Stimulated activated CD4-positive, alpha-beta T cell treated with anti-CD3 and anti-CD28 coated beads, Interleukin-4, amount 100 ng/mL, for 1 hour (primary cell): Measurements from ENCODE around the gene KCNE4.
"Not testable (repeated sequence)": the region's sequence is repeated elsewhere in the genome, so short reads cannot be mapped to it uniquely, and the experiment has no call there.

Experiments used
- DNase-seq: peaks from one replicate; pipeline ENCODE4 v3.0.0-alpha.2; 2020

KCNE4 gene

DNA sequence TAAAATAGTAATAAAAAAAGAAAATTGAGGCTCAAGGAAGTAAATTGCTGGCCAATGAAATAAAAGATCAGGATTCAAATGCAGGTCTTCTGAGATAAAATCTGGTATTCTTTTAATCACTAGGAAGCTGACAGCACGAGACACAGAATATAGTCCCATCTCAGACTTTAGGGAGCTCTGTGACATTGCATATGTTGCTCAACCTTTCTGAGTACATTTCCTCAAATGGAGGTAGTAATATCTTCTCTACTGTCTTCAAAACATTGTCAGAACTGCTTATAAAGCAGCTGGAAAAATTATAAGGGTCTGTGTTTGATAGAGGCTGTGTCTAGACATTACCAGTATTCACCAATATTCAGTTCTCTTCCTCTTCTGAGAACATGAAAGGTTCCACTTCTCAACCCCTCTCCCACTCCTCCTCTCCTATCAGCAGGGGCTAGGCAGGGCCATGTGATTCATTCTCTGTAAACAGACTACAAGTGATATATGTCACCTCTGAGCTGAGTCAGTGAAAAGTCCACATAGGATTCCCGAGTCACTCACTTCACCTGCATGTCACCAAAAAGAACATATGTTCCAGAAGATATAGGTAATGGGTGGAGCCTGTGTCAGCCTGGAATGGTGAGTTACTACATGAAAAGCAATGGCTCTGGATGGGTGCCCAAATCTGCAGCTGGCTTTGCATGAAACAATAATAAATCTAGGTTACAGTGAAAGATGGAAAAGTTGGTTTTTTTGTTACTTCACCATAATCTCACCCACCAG is 7.1 kb downstream of the KCNE4 start:
- DNase-seq: no peak

DNA sequence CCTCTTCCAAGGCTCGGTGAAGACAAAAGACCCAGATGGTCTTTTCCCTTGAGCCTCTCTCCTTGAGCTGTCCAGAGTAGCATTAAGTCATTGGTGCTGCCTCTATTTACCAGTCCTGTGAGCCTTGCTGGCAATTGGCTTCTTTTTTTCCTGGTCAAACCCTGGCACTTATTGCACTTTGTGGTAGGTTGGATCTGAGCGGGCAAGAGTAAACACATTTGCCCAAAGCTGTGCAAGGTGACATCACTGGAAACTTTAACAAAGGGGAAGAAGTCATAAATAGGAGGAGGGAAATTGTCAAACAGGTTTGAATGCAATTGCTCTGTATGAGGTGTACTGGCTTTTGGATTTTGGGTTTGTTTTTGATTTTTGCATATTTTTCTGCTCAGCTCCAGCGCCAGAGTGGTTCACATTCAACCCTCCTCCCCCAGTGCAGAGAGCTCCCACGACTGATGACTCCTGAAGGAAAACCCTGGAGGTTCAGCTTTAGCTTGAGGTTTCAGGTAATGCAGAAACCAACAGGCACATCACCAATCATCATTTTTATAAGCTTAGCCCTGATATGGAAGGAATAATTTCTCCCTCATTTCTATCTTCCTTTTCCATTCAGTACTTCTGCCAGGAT is 8.3 kb downstream of the KCNE4 start:
- DNase-seq: no peak

DNA sequence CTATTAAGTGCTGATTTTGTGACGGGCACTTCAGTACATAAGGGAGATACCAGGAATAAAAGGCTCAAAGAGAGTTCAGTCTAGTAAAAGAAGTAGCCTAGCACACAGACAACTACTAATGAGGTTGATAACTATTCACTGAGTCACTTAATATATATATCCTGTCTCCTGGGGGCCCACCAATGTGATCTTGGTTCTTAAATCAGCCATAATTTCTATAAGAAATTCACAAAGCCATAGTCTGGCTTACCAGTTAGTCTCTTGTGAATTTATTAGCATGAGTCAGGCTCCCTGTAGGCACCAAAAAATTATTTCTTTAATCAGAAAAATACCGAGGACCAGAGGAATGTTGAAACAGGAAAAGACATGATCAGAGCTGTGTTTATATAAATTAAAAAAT is 10.4 kb downstream of the KCNE4 start:
- no peak for DNase-seq

DNA sequence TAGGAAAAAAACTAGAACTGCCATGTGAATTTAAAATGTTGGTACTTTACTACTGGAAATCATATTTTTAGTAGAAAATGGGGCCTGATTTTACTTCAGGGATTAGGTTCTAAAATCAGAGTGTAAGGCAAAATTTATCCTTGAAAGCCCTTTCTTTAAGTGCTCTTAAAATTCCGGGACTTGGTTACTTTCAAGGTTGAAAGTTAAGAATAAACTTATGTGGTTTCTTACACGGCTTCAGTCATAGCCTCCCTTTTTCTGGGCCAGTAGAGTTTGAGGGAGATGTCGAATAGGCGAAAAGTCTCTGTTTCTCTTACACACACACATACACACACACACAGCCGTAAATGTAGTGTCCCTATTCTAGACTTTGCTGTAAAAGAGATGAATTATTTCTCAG is 13.1 kb downstream of the KCNE4 start:
- DNase-seq: no peak

DNA sequence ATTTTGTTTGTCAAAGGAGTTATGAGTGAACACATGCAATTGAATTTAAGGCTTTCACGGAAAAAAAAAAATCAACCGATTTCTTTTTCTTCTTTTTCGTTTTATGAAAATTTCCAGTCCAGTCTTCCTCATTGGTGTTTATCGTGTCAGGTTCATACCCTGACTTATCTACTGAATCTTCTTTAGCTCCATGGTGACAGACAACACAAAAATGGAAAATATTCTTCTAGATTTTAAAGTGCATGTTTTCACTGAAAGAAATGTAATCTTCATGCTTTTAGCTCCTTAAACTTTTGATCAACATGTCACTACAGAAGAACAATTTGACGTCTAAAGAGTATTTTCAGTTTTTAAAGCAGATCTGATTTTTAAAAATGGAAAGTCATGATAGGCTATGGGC is 14.7 kb downstream of the KCNE4 start:
- no peak for DNase-seq

DNA sequence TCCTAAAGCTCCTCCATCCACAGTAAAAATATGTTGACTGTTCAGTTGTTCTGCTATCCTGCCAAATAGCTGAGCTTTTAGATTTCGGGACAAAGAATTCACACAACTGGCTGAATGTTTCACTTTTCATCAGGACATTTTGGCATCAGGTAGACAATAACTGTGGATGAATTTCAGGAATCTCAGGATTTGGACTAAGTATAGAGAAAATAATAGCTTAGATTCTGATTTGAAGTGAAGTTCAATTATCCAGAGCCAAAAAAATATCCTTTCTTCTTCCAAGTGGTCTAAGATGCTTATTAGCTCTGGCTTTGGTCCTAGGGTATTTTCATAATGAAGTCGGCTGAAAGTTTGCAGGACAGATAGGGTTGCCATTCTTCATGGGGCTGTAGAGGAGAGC is 16.1 kb downstream of the KCNE4 start:
- DNase-seq: no peak

DNA sequence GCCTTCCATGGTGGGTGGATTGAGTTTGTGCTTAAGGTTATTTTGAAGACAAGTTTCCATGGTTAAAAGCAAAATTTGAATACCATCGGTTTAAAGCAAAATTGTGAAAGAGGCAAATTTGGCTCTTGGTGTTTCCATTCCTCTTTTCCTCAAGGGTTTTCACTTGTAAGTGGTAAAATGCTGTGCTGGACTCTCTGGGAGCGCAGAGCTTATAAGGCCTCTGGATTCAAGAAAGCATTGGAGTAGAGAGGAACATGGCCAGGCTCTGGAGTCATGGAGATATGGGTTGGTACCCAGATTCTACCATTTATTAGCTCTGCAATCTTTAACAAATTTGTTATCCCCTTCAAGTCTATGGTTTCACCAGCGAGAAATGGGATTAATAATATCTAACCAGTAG is 17.5 kb downstream of the KCNE4 start:
- DNase-seq: no peak

DNA sequence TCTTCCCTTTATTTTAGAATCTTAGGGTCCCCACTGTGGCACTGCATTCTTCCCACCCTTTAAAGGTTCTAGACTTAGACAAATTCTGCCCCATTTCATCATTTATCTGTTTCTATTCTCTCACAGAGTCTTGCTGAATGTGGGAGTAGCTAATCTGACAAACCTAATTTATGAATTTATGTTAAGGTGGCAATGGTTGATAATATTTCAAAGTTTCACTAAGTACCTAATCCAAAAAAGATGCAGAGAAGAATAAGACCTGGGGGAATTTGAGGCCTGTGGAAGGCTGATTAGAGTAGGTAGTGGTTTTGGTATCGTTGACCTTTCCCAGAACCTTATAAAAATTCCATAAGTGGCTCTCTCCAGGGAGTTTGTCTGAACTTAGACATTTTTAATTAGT is 18.0 kb downstream of the KCNE4 start:
- no peak for DNase-seq

DNA sequence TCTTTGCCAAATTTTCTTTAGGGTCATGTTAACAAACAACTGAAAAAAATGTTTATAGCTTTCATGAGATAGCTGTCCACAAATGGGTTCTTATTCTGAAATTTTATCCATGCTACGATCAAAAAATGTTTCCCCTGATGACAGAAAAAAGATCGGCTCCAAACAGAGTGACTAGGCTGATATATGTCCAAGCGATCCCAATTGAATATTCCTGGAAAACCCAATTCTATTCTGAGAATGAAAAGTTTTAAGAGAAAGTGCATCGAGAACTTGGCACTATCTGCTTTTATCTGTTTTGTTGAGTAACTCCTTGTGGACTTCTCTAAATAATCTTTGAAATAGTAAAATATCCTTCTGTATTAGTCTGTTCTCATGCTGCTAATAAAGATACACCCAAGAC is 19.1 kb downstream of the KCNE4 start:
- DNase-seq: no peak

DNA sequence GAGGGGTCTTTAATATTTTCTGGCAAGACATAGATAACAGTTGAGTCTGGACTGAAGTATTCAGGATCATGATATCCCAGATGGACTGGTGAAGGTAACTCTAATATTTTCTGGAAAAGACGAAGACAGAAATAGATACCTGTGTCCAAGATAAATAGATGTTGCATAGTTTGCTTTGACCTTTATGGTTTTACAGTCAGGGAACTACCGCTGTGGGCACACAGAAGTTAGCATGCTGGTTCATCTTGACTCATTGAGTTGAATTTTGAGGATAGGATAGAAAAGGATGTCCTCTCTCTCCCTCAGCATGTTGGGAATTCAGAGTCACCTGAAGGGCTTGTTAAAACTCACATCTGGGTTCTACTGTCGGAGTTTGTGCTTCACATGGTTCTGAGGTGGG is 20.8 kb downstream of the KCNE4 start:
- DNase-seq: no peak

DNA sequence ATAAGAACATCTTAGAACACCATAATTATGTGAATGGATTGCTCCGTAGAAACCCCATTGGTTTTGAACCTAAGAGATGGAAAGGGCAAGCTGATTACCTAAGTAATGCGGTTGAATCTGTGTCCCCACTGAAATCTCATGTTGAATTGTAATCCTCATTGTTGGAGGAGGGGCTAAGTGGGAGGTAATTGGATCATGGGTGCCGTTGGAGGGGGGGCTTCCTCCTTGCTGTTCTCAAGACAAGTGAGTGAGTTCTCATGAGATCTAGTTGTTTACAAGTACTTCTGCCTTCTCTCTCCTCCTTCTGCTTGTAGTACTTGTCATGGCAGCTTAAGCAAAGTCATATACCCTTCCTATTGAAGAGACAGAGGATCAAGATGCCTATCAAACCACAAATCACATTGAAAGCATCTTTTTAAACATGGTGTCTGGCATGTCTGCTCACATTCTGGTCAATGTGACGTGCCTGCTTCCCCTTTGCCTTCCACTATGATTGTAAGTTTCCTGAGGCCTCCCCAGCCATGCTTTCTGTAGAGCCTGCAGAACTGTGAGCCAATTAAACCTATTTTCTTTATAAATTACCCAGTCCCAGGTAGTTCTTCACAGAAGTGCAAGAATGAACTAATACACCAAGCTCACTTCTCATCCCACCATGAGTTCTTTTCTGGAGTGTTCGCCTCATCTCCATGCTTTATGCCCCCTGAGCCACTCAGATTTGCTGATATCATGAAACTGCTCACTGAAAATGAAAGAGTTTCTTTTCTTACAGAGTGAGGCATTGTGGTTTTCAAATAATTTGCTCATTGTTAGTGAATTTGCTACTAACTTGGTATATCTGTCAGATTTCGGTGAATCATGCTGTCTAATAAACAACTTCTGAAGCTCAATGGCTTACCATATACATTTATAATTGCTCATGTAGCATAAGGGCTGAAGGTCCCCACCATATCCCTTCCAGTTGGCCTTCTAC is 23.6 kb downstream of the KCNE4 start:
- DNase-seq: no peak

DNA sequence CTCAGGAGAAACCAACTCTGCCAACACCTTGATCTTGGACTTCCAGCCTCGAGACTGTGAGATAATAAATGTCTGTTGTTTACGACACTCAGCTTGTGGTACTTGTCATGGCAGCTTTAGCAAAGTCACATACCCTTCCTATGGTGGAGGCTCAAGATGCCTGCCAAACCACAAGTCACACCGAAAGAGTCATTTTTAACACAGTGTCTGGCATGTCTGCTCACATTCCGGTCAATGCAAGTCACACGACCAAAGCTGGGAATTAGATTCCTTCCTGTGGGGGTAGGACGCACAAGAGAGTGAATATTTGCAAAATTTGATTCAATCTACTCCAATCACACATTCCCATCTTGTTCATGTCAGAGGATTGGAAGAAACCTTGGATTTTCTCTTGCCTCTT is 24.6 kb downstream of the KCNE4 start:
- no peak for DNase-seq

DNA sequence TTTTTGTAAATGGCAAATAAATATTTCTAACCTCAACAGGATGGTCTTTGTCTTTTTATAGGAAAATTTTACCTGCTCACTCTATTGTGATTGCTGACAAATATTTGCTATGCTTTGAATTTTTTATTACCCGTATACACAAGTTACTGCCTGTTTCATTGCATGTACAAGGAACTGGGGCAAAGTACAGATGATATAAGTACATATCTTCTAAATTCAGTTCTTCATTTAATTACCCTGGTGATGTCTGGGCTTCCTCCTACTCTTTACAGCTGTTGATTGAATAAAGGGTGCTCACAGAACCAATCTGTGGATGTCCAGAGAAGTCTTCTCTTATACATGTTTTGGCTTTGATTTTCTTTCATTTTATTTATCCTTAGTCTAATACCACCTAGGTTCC is 26.5 kb downstream of the KCNE4 start:
- no peak for DNase-seq

DNA sequence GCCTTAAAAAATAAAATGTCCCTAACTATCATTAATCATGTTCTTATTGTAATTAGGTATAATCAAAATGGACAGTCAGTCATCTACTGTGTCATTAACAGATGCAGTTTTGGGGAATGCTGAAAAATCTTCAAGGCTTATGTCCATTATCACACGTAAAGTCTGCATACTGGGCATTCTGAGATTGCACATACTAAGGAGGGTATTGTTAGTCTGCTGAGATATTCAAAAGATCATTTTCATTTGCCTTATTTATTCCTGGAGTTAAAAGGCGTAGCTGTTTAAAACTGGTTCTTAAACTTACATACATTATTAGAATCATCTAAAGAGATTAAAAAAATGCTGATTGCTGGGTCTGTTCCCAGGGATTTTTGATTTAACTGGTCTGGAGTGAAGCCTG is 27.4 kb downstream of the KCNE4 start:
- DNase-seq: no peak

DNA sequence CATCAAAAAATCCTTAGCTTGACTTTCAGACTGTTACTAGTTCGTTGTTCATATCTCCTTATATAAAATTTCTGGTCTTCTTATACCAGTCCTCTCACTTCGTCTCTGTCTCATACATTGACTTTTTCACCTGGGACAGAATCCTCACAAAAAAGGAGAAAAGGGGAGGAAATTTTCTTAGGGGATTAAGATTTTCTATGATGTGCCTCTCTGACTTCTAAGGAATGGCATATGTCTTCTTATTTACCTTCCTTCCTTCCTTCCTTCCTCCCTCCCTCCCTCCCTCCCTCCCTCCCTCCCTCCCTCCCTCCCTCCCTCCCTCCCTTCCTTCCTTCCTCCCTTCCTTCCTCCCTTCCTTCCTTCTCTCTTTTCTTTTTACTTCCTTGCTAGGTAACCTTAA is 27.9 kb downstream of the KCNE4 start:
- DNase-seq: no peak

DNA sequence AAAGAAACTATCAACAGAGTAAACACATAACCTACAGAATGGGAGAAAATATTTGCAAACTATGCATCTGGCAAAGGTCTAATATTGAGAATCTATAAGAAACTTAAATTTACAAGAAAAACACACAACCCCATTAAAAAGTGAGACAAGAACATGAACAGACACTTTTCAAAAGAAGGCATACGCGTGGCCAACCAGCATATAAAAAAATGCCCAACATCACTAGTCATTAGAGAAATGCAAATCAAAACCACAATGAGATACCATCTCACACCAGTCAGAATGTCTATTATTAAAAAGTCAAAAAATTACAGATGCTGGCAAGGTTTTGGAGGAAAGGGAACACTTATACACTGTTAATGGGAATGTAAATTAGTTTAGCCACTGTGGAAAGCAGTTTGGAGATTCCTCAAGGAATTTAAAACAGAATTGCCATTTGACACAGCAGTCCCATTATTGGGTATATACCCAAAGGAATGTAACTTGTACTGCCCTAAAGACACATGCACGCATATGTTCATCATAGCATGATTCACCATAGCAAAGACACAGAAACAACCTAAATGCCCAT is 28.9 kb downstream of the KCNE4 start:
- not testable (repeated sequence) for DNase-seq

DNA sequence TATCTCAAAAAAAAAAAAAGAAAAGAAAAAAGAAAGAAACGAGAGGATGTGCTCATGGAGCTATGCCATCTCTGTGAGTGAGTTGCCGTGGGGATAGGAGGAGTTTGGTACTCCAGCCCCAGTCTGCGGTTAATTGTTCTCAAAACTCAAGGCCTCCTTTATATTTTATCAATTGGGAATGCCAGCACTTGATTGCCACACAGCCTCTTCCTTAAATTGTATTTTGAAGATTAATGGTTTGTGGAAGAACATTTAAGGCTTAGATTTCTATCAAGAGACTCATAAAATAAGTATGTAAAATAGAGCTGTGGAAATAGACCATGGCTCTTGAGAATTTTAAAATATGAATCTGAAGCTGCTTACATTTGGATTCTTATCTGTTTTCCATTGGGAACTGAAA is 29.8 kb downstream of the KCNE4 start:
- DNase-seq: no peak

DNA sequence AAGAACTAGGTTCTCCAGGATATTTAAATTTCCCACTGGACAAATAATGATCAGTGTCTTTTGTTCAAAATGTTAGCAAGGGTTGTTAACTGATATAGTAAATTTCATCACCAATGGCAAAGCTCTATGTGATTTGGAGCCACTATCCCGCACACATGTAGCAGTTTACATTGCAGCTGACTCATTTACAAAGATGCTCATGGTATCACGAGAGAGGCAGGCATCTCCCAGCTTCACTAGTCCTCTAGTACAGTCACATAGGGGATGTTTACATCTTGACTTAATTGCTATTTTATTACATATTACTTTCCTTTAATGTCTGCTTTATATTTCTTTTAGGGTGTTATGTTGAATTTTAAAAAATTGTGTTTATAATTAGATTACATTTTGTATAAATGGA is 30.7 kb downstream of the KCNE4 start:
- no peak for DNase-seq

DNA sequence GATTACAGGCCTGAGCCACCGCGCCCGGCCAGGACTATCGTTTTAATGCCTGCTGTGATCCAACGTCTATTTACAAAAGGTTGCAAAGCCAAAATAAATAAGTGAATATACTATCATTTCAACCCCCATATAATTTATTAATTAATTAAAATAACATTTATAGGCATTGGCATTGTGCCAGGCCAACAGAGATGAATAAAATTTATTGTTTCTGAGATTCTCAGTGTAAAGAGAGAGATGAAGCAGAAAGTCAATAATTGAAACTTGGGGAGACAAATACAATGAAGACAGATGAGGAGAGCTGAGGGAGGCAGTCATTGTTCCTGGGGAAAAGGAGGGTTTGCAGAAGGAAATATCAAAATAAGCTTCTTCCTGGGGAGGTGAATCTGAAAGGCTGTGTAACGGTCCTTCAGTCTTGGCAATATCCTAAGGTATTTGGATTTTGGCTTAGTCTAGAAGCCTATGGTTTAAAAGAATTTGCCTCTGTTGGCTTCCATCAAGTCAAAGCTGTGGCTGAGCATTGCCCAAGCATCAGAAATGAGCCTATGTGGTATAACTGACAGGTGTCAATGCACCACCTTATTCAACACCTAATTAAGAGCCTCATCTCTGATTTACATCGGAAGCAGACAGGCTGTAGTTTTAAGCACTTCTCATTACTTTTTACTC is 31.5 kb downstream of the KCNE4 start:
- no peak for DNase-seq

DNA sequence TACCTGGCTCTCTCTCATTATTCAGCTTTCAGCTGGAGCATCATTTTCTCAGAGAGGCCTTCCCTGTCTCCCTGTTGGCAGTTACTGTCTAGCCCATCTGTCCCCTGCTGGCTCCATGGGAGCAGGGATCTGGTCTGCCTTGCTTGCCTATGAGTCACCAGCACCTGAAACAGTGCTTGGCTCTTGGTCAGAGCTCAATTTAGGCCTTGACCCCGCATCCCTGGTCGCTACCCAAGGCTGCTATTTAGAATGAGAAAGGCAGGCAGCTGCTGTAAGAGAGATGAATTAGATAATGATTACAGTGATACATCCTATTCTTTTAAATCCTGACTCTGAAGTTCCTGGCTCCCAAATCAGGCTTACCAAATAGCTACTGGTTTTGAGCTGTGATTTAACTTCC is 32.9 kb downstream of the KCNE4 start:
- DNase-seq: no peak

DNA sequence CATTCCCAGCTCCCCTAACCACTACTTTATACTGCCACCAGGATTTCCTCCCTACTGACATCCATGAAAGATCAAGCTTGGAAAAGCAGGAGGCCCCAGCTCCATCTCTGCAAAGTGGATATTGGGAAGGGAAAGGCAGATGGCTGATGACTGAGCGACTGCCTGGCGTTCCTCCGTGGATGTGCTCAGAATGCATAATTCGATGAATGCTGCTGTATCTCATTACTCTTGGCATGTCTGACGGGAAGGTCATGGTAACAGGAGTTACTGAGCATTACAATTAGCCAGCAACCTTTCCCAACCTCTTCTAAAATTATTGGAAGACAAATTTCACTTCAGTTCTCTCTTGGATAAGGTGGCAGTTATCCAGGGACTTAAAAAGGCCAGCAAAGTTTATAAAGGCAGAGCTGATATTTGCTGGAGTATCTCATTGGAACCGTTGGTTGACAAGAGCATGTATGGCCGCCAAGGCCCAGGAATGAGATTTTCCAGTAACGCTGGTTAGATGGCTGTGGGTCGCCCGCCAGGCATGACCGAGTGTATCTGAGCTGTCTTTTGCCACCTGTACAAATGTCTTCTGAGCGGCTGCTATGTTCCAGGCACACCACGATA is 34.5 kb downstream of the KCNE4 start:
- no peak for DNase-seq

DNA sequence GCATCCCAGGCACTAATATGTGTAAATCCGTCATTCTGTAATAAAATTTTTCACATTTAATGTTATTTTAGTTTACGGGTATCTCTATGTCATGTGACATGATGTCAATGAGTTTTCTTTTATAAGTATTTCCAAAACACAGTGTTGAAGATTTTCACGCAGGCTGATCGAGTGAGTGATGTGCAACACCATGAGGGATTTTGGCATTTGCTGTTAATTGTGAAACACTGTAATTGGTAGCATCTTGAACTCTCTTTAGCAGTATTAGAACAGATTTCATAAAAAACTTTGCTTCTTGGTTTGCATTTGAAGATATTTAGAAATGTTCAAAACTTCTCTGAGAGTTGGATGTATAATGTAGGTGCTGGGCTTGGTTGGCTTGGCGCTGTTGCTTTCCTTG is 35.5 kb downstream of the KCNE4 start:
- no peak for DNase-seq
